HEK293 (cell line): Measurements from ENCODE around the gene DDX51.

Source experiments
- CTCF ChIA-PET: fragments of 350-600 bp; formaldehyde crosslinking; extraction: SDS; loops from one replicate; lab custom pipeline; 2021; ENCODE audit warnings: antibody characterized with exemption; lab: Yijun Ruan, JAX
- POLR2A ChIA-PET: fragments of 300-600 bp; formaldehyde crosslinking; extraction: SDS; loops from one replicate; lab custom pipeline; 2020; ENCODE audit warnings: antibody characterized with exemption, inconsistent platforms; lab: Yijun Ruan, JAX
- H3K27ac ChIP-seq: fragments of 200-500 bp; sonication (Bioruptor generic); 2 replicates; pipeline ENCODE4 v1.5.1; 2014; ENCODE audit warnings: low read depth, low read length, control low read depth, inconsistent platforms; ENCODE audit errors: extremely low read depth
- H3K36me3 ChIP-seq, 2 experiments: fragments of 200-500 bp in 1 of 2; sonication (Bioruptor generic) in 1 of 2; 1 replicate in 1 of 2; 2 replicates in 1 of 2; pipeline ENCODE4 v1.5.1; 2014 to 2017; ENCODE audit warnings: inconsistent platforms in 2 of 2, low read length in 2 of 2; ENCODE audit not compliant: control insufficient read depth in 2 of 2, insufficient read depth in 1 of 2
- H3K4me1 ChIP-seq: fragments of 200-500 bp; sonication (Bioruptor generic); 2 replicates; pipeline ENCODE4 v1.5.1; 2014; ENCODE audit warnings: mild to moderate bottlenecking, low read length, inconsistent platforms; ENCODE audit not compliant: control insufficient read depth, insufficient read depth
- H3K4me3 ChIP-seq: 2 replicates; pipeline ENCODE4 v1.5.1; 2011; ENCODE audit warnings: low read depth, mild to moderate bottlenecking, control low read depth, low read length, moderate library complexity
- H3K9me3 ChIP-seq: fragments of 200-500 bp; sonication (Bioruptor generic); 2 replicates; pipeline ENCODE4 v1.5.1; 2014; ENCODE audit warnings: low read depth, low read length, inconsistent platforms; ENCODE audit not compliant: control insufficient read depth, insufficient read depth
- BCL11B ChIP-seq: fragments of 450-650 bp; formaldehyde crosslinking; IDR thresholded peaks from 2 replicates; pipeline ENCODE4 v1.5.1; 2016; ENCODE audit warnings: low read depth, missing biosample characterization, missing genetic modification characterization
- GLIS2 ChIP-seq: fragments of 450-650 bp; formaldehyde crosslinking; IDR thresholded peaks from 2 replicates; pipeline ENCODE4 v1.5.1; 2016; ENCODE audit warnings: missing biosample characterization, missing genetic modification characterization
- IKZF3 ChIP-seq: fragments of 450-650 bp; IDR thresholded peaks from 2 replicates; pipeline ENCODE4 v1.5.0; 2018; ENCODE audit warnings: missing biosample characterization, mild to moderate bottlenecking, missing genetic modification characterization, moderate library complexity
- KLF1 ChIP-seq: fragments of 450-650 bp; formaldehyde crosslinking; IDR thresholded peaks from 2 replicates; pipeline ENCODE4 v1.5.1; 2016; ENCODE audit warnings: missing biosample characterization, missing genetic modification characterization
- RBAK ChIP-seq: fragments of 450-650 bp; formaldehyde crosslinking; IDR thresholded peaks from 2 replicates; pipeline ENCODE4 v1.5.1; 2016; ENCODE audit warnings: missing biosample characterization, missing genetic modification characterization
- SP2 ChIP-seq: fragments of 450-650 bp; formaldehyde crosslinking; IDR thresholded peaks from 2 replicates; pipeline ENCODE4 v1.5.1; 2016; ENCODE audit warnings: missing biosample characterization, missing genetic modification characterization
- ZBTB21 ChIP-seq: fragments of 450-650 bp; formaldehyde crosslinking; IDR thresholded peaks from 2 replicates; pipeline ENCODE4 v1.5.1; 2017; ENCODE audit warnings: missing biosample characterization, missing genetic modification characterization
- ZFP69B ChIP-seq: fragments of 450-650 bp; formaldehyde crosslinking; IDR thresholded peaks from 2 replicates; pipeline ENCODE4 v1.5.1; 2016; ENCODE audit warnings: missing biosample characterization, missing genetic modification characterization
- ZIC2 ChIP-seq: fragments of 450-650 bp; formaldehyde crosslinking; IDR thresholded peaks from 2 replicates; pipeline ENCODE4 v1.5.1; 2016; ENCODE audit warnings: missing biosample characterization, missing genetic modification characterization
- ZNF121 ChIP-seq: fragments of 450-650 bp; formaldehyde crosslinking; IDR thresholded peaks from 2 replicates; pipeline ENCODE4 v1.5.1; 2016; ENCODE audit warnings: missing biosample characterization, missing genetic modification characterization
- ZNF2 ChIP-seq: fragments of 450-650 bp; formaldehyde crosslinking; IDR thresholded peaks from 2 replicates; pipeline ENCODE4 v1.5.1; 2016; ENCODE audit warnings: missing biosample characterization, missing genetic modification characterization
- ZNF223 ChIP-seq: fragments of 450-650 bp; formaldehyde crosslinking; IDR thresholded peaks from 2 replicates; pipeline ENCODE4 v1.5.1; 2016; ENCODE audit warnings: missing biosample characterization, missing genetic modification characterization
- ZNF23 ChIP-seq: fragments of 450-650 bp; formaldehyde crosslinking; IDR thresholded peaks from 2 replicates; pipeline ENCODE4 v1.5.1; 2016; ENCODE audit warnings: missing biosample characterization, missing genetic modification characterization, borderline replicate concordance
- ZNF280D ChIP-seq: fragments of 450-650 bp; formaldehyde crosslinking; IDR thresholded peaks from 2 replicates; pipeline ENCODE4 v1.5.1; 2016; ENCODE audit warnings: missing biosample characterization, missing genetic modification characterization
- ZNF341 ChIP-seq: fragments of 450-650 bp; formaldehyde crosslinking; IDR thresholded peaks from 2 replicates; pipeline ENCODE4; 2016; ENCODE audit warnings: low read depth, missing biosample characterization, missing genetic modification characterization
- ZNF354C ChIP-seq: fragments of 450-650 bp; formaldehyde crosslinking; IDR thresholded peaks from 2 replicates; pipeline ENCODE4 v1.5.1; 2016; ENCODE audit warnings: missing biosample characterization, missing genetic modification characterization, low read depth, borderline replicate concordance
- ZNF37A ChIP-seq: fragments of 450-650 bp; IDR thresholded peaks from 2 replicates; pipeline ENCODE4 v1.5.1; 2018; ENCODE audit warnings: missing biosample characterization, missing genetic modification characterization
- ZNF391 ChIP-seq: fragments of 450-650 bp; formaldehyde crosslinking; IDR thresholded peaks from 2 replicates; pipeline ENCODE4 v1.5.1; 2016; ENCODE audit warnings: low read depth, missing biosample characterization, missing genetic modification characterization, borderline replicate concordance
- ZNF416 ChIP-seq: fragments of 450-650 bp; formaldehyde crosslinking; IDR thresholded peaks from 2 replicates; pipeline ENCODE4 v1.5.1; 2016; ENCODE audit warnings: missing biosample characterization, missing genetic modification characterization
- ZNF521 ChIP-seq: fragments of 450-650 bp; formaldehyde crosslinking; IDR thresholded peaks from 2 replicates; pipeline ENCODE4 v1.5.1; 2017; ENCODE audit warnings: missing biosample characterization, mild to moderate bottlenecking, missing genetic modification characterization
- ZNF548 ChIP-seq: fragments of 450-650 bp; formaldehyde crosslinking; IDR thresholded peaks from 2 replicates; pipeline ENCODE4 v1.5.1; 2016; ENCODE audit warnings: missing biosample characterization, missing genetic modification characterization
- ZNF549 ChIP-seq: fragments of 450-650 bp; IDR thresholded peaks from 2 replicates; pipeline ENCODE4 v1.5.1; 2018; ENCODE audit warnings: missing biosample characterization, missing genetic modification characterization, mild to moderate bottlenecking, inconsistent platforms, moderate library complexity
- ZNF654 ChIP-seq: fragments of 450-650 bp; formaldehyde crosslinking; IDR thresholded peaks from 2 replicates; pipeline ENCODE4 v1.5.1; 2016; ENCODE audit warnings: low read depth, missing biosample characterization, missing genetic modification characterization
- ZNF792 ChIP-seq: fragments of 450-650 bp; formaldehyde crosslinking; IDR thresholded peaks from 2 replicates; pipeline ENCODE4 v1.5.1; 2016; ENCODE audit warnings: missing biosample characterization, missing genetic modification characterization
- ZNF837 ChIP-seq: fragments of 450-650 bp; formaldehyde crosslinking; IDR thresholded peaks from 2 replicates; pipeline ENCODE4 v1.5.1; 2016; ENCODE audit warnings: missing biosample characterization, missing genetic modification characterization
- TF ChIP-seq, protein P1 (sequence below): sonication (generic); formaldehyde crosslinking; IDR thresholded peaks from 2 replicates; pipeline ENCODE4 v1.8.1; 2022; ENCODE audit warnings: mild to moderate bottlenecking, moderate library complexity, missing genetic modification reagents
- TF ChIP-seq, protein P2 (sequence below): fragments of 450-650 bp; formaldehyde crosslinking; IDR thresholded peaks from 2 replicates; pipeline ENCODE4 v1.5.1; 2016; ENCODE audit warnings: missing biosample characterization, missing genetic modification characterization

DDX51 gene

GRCh38 chr12:132159555-132160003, 15.5 kb upstream of the DDX51 start (continued):
- TF ChIP-seq ZNF416 (tag by site-specific recombination) = no peak
- no peak for TF ChIP-seq ZNF121 (tag by site-specific recombination)
- TF ChIP-seq GLIS2 (tag by site-specific recombination) = no peak
- TF ChIP-seq ZNF391 (tag by site-specific recombination) = no peak
- TF ChIP-seq ZNF792 (tag by site-specific recombination) = no peak
- TF ChIP-seq ZNF548 (tag by site-specific recombination) = no peak
- peak; percentile 100 for TF ChIP-seq KLF1
- TF ChIP-seq, protein P1, sequence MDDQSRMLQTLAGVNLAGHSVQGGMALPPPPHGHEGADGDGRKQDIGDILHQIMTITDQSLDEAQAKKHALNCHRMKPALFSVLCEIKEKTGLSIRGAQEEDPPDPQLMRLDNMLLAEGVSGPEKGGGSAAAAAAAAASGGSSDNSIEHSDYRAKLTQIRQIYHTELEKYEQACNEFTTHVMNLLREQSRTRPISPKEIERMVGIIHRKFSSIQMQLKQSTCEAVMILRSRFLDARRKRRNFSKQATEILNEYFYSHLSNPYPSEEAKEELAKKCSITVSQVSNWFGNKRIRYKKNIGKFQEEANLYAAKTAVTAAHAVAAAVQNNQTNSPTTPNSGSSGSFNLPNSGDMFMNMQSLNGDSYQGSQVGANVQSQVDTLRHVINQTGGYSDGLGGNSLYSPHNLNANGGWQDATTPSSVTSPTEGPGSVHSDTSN (CRISPR knock-in tag) = no peak
- no peak for TF ChIP-seq ZNF549
- no peak for TF ChIP-seq ZFP69B (tag by site-specific recombination)
- TF ChIP-seq ZNF223 (tag by site-specific recombination) = no peak
- no peak for TF ChIP-seq ZNF280D
- no peak for TF ChIP-seq ZNF2 (tag by site-specific recombination)
- TF ChIP-seq ZIC2 (tag by site-specific recombination) = no peak
- no peak for TF ChIP-seq ZNF354C (tag by site-specific recombination)

GRCh38 chr12:132158677-132159554, 14.8 kb upstream of the DDX51 start:
- CTCF ChIA-PET = interaction anchor here (0.7 to 2.1 kb wide), 3 partner anchors 13 to 457 kb away, joined by 3 to 5 read pairs (median 4); no protein-coding TSS in a partner anchor
- POLR2A ChIA-PET = no interaction called here
- H3K27ac ChIP-seq = no peak overlapping the region
- TF ChIP-seq GLIS2 (tag by site-specific recombination) (0 out of 2 replicates have a peak, but pooled peaks have one; percentile 18), KLF1 (peak; percentile 19), ZNF37A (no peak), ZNF341 (tag by site-specific recombination) (no peak), ZNF792 (tag by site-specific recombination) (no peak)
- no peaks in the 10 kb centered on the region for H3K9me3 ChIP-seq
- no peak overlapping the region for H3K4me3 ChIP-seq
- H3K36me3 ChIP-seq = peaks cover 13 to 30% of the 10 kb centered on the region in 2 experiments; a peak in 2 of 3 replicates
- H3K4me1 ChIP-seq = peaks cover 8% of the 10 kb centered on the region; the same call in 1 of the 2 replicates

- peaks cover 5% of the 10 kb centered on the region; the same call in 1 of the 2 replicates for H3K4me1 ChIP-seq
- CTCF ChIA-PET = no interaction called here
- no peak overlapping the region for H3K4me3 ChIP-seq
- no peaks in the 10 kb centered on the region for H3K9me3 ChIP-seq
- peaks cover 13 to 30% of the 10 kb centered on the region in 2 experiments; a peak in 2 of 3 replicates for H3K36me3 ChIP-seq
- POLR2A ChIA-PET = no interaction called here
- no peak overlapping the region for H3K27ac ChIP-seq
- TF ChIP-seq, protein P2, sequence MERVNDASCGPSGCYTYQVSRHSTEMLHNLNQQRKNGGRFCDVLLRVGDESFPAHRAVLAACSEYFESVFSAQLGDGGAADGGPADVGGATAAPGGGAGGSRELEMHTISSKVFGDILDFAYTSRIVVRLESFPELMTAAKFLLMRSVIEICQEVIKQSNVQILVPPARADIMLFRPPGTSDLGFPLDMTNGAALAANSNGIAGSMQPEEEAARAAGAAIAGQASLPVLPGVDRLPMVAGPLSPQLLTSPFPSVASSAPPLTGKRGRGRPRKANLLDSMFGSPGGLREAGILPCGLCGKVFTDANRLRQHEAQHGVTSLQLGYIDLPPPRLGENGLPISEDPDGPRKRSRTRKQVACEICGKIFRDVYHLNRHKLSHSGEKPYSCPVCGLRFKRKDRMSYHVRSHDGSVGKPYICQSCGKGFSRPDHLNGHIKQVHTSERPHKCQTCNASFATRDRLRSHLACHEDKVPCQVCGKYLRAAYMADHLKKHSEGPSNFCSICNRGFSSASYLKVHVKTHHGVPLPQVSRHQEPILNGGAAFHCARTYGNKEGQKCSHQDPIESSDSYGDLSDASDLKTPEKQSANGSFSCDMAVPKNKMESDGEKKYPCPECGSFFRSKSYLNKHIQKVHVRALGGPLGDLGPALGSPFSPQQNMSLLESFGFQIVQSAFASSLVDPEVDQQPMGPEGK (tag by site-specific recombination) = no peak
- no peak for TF ChIP-seq ZBTB21 (tag by site-specific recombination)
- TF ChIP-seq IKZF3 (tag by site-specific recombination) = no peak
- no peak for TF ChIP-seq BCL11B (tag by site-specific recombination)
- TF ChIP-seq ZNF837 = no peak
- TF ChIP-seq SP2 = no peak
- no peak for TF ChIP-seq ZFP69B (tag by site-specific recombination)
- no peak for TF ChIP-seq ZNF654 (tag by site-specific recombination)
- no peak for TF ChIP-seq ZNF521 (tag by site-specific recombination)
- no peak for TF ChIP-seq RBAK
- no peak for TF ChIP-seq ZNF23 (tag by site-specific recombination)
Observed at GRCh38 chr12:132157733-132158409, 13.8 kb upstream of the DDX51 start.
